Measurements from ENCODE around the gene CEP290.

DNA sequence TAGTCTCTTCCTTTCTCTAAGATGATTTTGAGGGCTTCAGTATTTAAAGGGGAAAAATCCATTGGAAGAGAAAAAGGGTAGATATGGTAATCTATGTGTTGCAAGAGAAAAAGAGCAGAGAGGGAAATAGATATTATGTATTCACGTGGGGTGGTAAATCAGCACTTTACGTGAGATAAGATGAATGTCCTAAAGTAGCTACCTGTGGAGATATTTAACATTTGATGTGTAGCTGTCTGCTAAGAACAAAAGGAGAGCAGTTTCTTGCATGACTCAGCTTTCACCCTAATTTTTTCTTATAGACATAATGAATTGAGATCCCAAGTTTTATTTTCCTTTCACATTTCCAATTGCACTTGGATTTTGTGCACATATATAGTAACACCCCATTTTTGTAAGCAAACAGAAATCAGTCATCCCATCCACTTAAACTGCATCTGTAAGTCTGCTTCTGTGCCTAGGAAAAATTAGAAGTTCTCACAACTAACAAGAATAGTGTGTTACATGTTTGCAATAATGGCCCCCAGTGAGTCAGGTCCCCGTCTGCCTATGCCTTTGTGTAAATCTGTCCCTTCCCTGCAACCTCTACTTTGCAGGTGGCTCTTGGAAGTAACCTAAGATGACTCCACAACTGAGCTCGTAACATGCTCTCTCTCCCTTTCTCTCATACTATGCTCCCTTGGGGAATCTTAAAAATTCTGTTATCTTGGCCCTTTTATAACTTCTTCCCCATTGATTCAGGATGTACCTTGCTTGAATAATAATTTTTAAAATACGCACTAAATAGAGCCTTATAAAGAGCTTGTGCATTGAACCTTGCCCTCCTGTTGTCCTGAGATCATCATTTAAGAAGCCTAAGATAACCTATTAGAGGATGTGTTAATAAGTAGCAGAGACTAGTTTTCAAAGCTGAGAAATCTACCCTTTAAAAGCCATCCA, 3.9 kb upstream of the CEP290 start:
- no peak for TF ChIP-seq RAD21 (IDR thresholded peaks at IDR 0.05)
- no peak for TF ChIP-seq CTCF (IDR thresholded peaks at IDR 0.05; ENCODE audit: low read depth, low read length, missing input control)
- TF ChIP-seq, protein P1, sequence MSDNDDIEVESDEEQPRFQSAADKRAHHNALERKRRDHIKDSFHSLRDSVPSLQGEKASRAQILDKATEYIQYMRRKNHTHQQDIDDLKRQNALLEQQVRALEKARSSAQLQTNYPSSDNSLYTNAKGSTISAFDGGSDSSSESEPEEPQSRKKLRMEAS (IDR thresholded peaks at IDR 0.05), result no peak
- TF ChIP-seq YY1 (IDR thresholded peaks at IDR 0.05), result no peak
- TF ChIP-seq REST (IDR thresholded peaks at IDR 0.05), result no peak
- TF ChIP-seq FOXA1 (IDR thresholded peaks at IDR 0.05), result no peak
- TF ChIP-seq SP1 (IDR thresholded peaks at IDR 0.05), result no peak
